GM18520 (cell line): Measurements from ENCODE around the gene DMRT1.
"Not testable (repeated sequence)": the region's sequence is repeated elsewhere in the genome, so short reads cannot be mapped to it uniquely, and the experiment has no call there.

Experiments
- ATAC-seq: cut with Tn5 transposase; IDR thresholded peaks from one replicate; pipeline ENCODE4 v1.9.1; 2021; ENCODE audit not compliant: unreplicated experiment

Gene DMRT1

DNA sequence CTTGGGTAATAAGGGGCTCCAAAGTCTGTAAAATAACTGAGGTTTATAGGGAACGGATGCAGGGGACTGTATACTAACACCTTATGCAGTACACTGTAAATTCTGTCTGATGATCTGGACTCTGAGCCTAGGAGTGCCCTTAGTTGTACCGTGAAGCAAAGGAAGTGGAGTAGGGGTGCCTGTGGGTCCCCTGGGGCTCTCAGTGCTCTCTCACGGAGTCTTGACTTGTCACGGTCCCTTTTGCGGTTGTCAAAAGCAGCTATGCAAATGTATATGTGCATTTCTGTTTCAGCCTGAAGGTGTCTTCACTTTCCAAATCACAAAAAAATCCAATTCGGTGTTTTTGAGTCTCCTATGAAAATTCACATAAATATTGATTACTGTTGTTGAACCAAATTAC lies 17.8 kb downstream of the DMRT1 start:
- peak; percentile 100 for ATAC-seq

DNA sequence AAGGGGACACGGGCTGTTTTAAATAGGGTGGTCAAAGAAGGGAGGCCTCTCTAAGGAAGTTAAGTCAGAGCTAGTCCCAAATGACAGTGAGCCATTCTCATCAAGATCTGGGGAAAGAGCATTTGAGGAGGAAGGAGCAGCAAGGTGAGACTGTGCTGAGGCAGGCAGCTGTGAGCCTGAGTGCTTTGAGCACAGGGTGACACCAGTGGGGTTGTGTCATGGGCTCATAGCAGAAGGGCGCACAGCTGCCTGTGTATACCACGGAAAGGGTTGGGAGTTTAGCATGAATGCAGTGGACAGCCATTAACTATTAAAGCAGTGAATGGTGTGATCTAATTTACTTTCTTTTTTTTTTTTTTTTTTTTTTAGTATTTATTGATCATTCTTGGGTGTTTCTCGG lies 19.2 kb downstream of the DMRT1 start:
- ATAC-seq, result no peak

DNA sequence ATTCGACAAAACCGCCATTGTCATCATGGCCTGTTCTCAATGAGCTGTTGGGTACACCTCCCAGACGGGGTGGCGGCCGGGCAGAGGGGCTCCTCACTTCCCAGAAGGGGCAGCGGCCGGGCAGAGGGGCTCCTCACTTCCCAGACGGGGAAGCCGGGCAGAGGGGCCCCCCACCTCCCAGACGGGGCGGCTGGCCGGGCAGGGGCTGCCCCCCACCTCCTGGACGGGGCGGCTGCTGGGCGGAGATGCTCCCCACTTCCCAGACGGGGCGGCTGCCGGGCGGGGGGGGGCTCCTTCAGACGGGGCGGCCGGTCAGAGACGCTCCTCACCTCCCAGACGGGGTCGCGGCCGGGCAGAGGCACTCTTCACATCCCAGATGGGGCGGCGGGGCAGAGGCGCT lies 20.0 kb downstream of the DMRT1 start:
- not testable (repeated sequence) for ATAC-seq

DNA sequence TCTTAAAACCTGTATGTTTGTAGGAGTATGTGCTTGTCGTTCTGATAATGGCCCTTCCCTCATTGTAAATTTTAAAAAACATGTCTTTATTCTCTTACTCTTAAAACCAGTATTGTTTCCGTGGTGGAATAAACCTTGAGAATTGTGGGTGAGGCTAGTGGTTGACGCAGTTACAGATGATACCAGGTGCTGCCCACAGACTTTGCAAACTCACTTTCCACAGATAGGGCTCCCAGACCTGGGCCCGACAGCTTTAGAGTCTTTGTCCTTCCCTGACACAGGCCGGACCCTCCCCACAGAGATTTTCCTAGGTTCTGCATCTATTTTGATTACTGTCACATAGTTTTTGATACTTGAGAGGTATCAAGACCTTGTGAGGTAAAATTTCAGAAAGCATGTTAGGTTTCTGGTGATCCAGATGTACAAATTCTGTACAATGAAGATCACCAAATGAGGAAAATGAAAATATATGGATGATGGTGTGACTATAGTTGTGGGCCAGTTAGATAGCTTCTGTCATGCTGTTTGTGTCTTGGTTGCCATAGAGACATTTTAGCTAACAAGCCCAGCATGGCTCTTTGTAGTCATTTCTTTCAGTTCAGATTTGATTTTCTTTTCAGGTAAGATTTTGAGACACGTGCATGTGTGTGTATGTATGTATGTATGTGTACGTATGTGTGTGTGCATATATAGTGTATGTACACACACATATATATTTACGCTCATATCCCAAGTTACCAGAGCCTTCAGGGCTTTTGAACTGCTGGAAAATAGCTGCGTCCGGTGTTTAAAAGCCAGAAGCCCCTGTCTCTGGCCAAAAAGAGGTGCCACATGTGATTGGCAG lies 33.8 kb downstream of the DMRT1 start:
- ATAC-seq, result no peak

DNA sequence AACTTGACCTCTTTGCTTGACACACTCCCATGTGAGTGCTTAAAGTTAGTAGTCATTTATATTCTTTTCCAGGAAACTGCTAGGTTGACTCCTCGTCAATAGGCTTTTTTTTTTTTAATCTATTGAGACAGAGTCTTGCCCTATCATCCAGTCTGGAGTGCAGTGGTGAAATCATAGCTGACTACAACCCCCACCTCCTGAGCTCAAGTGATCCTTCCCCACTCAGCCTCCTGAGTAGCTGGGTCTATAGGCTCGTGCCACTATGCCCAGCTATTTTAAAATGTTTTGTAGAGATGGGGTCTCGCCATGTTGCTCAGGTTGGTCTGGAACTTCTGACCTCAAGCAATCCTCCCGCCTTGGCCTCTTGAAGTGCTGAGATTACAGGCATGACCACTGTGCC lies 34.9 kb downstream of the DMRT1 start:
- ATAC-seq, result no peak

DNA sequence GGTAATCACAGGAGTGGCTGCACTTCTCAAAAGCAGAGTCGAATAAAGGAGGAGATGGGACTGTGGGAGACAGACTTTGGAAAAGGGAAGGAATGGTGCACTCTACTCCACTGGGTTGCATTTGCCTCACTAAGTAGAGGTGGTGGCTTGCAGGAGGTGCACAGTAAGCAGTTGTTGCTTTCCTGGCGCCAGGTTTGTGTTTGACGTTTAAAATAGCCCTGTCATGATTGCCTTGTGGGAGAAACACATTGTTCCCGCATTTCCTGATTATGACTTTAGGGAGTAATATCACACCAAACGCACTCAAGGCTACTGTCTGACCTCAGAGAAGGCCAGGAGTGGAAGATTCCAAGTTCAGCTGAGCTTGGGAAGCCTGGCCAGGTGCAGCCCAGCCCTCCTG lies 36.7 kb downstream of the DMRT1 start:
- ATAC-seq, result no peak

DNA sequence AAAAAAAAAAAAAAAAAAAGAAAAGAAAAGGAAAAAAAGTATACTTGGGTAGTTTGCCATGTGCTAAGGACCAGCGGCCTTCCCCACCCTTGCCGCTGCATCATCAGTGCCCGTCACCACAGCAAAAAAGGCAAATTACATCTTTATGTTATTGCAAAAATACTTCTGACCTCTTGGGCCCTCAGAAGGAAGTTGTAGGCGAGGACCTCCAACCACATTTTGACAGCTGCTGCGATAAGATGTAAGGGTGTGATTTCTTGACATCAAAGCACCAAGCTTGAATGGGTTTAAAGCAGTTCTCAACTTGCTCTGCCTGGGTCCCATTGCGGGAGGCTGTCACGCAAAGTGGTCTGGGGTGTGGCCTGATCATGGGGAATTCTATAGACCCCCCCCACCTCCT lies 39.2 kb downstream of the DMRT1 start:
- no peak for ATAC-seq

DNA sequence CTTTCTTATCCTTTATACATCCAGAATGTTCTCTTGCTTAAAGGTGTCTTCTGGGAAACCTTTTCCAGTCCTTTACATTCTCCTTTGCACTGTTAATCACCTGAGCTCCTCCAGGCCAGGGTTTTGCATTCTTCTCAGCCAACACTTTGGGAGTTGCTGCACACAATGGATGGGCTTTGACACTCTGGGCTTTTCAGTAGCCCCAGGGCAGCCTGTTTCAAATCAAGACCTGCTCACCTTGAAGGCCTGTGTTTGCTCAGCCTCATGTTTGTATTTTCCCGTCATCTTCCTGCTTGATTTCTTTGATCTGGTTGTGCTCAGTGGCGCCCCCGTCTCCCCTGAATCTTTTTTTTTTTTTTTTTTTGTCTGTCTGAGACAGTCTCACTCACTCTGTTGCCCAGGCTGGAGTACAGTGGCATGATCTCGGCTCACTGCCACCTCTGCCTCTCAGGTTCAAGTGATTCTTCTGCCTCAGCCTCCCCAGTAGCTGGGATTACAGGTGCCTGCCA lies 41.0 kb downstream of the DMRT1 start:
- no peak for ATAC-seq

DNA sequence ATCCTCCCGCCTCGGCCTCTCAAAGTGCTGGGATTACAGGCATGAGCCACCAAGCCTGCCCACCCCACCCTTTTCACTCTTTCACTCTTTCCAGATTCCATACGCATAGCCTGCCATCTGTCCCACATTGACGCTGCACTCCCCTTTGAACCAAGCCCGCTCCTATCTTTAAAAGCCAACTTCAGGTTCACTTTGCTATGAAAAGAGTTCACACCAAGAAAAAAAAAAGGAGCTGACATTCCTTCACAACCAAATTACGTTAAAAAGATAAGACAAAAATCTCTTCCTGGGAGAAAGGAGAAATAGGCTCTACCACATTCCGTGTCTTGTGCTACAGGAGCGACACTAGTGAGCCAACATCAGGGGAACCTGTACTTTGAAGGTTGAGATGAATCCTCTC lies 41.5 kb downstream of the DMRT1 start:
- no peak for ATAC-seq

DNA sequence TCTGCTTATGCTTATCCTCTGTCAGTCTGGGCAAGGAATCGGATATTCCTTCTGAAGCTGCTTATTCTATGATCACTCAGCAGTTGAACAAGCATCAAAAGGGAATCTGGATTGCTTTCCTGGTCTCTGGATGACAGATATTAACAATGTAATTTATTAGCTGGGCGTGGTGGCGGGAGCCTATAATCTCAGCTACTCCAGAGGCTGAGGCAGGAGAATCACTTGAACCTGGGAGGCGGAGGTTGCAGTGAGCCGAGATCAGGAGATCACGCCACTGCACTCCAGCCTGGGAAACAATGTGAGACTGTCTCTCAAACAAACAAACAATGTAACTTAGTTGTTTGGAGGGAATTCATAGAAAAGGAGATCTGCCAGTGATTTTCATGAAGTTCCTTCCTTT lies 45.4 kb downstream of the DMRT1 start:
- no peak for ATAC-seq

DNA sequence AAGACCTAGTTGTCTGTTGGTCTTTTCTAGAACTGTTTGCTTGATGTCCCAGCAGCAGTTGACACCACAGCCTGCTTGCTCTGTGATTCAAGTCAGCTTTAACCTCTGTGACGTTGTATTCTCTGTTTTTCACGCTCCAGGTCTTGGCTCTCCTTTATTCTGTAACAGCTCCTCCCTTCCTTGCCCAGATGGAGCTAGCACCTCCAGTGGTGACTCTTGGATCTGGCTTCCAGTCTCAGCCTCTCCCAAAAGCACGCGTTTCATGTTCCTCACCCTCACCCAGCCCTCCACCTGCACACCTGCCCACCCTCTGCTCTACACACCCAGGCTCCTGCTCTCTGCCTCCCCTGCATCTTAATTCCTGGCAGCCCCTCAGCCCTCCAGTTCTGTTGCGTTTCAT lies 50.6 kb downstream of the DMRT1 start:
- no peak for ATAC-seq

DNA sequence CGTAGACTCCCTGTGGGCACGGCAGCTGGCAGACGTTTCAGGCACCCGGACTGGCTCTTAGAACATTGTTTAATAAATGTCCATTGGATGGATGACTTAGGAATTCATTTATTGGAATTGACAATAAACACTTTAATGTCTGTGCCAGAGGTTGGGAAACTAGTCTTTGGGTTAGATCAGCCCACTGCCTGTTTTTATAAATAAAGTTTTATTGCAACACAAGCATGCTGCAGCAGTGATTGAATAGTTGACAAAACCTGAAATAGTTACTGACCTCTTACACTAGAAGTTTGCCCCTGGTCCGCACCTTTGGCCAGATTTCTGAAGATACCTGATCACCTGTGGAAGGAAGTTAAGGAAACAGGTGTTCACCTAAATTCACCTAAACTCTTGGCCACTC lies 51.6 kb downstream of the DMRT1 start:
- ATAC-seq, result no peak

DNA sequence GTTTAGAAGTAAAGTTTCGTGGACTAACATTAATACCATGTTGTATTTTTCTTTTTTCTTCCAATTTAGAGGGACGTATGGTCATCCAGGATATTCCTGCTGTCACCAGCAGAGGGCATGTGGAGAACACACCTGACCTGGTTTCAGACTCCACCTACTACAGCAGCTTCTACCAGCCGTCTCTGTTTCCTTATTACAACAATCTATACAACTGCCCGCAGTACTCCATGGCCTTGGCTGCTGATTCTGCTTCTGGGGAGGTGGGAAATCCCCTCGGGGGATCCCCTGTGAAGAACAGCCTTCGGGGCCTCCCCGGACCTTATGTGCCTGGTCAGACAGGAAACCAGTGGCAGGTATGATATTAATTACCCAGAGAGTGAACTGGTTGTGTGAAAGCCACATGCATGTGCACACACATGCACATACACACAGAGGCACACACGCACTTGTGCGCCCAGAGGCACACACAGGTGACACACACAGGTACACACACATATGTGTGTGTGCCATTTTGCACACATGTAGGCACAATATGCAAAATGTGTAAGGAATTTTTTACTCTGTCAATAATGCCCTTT lies 52.4 kb downstream of the DMRT1 start:
- ATAC-seq, result peak; percentile 99

DNA sequence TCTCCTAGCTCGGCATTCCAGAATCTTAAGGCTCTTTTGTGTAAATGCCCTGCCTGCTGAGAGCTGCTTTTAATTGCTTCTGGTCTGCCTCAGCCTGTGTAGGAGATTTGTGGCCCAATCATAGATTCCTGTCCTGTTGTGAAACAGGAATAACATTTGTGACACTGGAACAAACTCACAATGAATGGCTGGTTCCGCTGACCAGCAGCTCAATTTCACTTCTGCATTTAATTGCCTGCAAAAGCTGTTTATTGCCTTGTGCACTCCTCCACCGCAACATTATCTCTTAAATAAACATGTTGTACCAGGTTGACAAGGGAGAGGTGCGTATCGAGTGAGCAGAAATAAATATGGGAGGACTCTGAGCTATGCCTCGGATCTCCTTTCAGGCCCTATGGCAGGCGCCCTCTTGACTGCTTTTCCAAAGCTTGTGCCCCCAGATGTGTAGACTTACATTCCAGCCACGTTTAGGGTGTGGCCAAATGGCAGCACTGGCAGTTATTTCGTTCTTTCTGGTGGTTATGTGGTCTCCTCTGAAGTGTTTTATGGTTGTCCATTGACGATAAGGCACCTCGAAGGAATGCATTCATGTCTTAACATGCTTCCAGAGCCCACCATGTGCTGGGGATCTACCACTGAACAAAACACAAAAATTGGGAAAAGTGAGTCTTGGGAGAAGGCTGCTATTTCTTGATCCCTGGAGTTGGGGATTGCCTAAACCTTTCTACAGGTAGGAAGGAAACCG lies 58.1 kb downstream of the DMRT1 start:
- ATAC-seq, result no peak

DNA sequence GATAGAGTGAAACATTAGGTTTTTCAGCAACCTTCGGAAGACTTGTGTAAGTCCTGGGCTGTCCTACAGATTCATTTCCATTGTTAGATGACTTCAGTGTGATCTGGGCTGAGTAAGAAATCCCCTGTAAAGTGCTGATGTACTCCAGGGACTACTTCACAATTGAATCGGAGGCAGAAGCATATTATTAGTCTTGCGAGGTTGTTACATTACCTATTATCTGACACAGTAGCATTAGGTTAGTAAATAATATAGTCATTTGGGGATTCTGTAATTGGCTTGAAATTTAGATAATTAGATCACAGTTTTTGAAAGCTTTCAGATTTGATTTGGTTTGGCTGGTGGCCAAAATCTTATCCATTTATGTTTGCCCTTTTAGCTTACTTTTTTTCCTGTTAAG lies 62.4 kb downstream of the DMRT1 start:
- ATAC-seq, result no peak

DNA sequence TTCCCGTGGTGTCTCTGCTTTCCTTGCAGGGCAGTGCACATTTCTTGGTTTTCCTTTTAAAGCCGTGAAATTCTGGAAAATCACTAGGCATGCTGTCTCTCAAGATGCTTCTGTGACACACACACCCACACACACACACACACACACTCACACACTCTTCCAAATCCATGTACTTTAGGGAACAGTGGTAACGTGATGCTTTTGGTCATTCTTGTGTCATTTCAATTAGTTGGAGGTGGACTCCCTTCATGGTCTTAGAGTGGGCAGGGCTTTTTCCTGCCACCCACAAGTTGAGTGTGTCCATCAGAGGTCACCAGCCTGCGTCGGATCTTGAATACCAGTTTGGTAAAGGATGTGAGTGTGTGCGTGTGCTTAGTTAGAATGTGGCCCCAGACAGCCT lies 64.4 kb downstream of the DMRT1 start:
- ATAC-seq, result no peak

DNA sequence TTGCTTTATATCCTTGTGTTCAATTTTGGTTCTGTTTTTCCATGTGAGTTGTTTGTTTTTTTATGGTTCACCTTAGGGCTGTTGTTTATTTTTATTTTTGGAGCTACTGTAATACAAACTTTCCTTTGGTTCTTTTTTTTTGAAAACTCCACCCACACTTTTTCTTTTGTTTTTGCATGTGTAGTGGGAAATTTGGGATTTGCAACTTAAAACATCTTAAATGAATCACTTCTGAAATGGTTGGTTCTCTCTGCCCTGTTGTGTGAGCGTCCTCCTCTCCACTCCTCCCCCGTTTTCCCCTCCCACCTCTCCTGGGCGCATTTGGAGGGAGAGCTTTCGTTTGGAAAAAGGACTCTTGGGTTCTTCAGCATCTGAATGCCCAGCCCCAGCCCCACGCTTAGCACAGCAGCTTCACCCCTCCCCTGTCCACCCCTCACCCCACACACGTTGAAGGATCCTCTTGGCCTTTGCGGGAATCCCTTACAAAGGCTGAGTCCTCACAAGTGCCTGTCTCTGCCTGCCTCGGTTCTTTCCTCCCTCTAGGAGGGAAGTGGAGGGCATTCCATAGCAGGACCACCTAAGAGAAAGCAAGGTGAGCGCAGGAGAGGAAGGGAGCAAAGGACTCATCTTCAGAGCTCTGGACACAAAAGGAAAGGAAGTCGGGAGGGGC lies 67.2 kb downstream of the DMRT1 start:
- ATAC-seq, result no peak

DNA sequence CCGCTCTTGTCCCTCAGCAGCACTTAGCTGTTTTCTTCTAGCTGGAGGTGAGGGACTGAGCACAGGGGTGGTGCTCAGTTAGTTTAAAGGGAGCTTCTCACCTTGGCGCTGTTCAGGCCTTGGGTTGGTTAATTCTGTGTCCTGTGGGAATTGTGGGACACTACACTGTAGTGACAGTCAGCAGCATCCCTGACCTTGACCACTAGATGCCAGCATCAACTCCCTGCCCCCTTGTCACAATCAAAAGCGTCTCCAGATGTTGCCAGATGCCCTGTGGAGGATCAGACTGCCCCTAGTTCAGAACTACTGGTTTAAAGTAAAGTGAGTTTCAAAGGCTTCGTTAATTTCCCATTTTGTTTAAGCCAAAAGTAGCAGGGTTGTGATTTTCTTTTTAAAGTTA lies 69.5 kb downstream of the DMRT1 start:
- ATAC-seq, result no peak

DNA sequence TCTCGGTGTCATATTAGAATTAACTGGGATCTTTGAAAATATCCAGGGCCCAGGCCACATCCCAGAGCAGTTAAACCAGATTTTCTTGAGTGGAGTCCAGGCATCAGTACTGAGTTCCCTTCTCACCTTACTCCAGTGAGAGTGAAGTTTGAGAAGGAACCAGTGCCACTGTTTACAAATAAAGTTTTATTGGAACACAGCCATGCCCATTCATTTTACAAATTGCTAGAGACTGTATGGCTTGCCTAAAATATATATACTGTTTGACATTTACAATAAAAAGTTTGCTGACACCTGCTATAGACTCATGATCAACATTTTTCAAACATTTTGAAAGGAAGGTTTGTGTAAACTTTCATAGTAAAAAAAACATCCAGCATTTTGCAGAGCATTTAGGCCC lies 71.3 kb downstream of the DMRT1 start:
- no peak for ATAC-seq

DNA sequence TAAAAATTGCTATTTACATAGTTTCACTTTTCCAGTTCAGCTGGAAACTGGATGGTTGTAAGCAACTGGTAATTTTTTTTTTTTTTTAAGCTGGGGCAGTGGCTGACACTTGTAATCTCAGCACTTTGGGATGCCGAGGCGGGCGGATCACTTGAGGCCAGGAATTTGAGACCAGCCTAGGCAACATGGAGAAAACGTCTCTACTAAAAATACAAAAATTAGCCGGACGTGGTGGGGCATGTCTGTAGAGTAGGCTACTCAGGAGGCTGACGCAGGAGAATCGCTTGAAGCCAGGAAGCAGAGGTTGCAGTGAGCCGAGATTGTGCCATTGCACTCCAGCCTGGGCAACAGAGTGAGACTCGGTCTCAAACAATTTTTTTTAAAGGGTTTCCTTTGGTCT lies 72.0 kb downstream of the DMRT1 start:
- ATAC-seq, result not testable (repeated sequence)

DNA sequence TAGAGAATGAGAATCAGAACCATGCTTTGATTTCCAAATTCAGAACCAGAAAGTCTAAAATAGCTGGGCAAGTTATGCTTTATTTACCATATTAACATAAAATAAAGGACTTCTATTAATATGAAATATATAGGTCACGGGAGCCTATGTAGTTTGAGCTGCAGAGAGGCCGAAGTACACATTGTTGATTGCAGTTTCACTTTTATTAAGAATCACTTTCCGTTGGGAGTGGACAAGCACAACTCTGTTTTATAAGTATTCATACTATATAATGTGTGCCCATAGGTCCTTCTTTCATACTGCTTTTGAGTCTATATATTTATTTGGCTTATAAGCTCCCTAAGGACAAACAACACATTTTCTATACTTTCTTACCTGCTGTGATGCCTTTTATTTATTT lies 76.2 kb downstream of the DMRT1 start:
- ATAC-seq, result no peak
